ENCODE results near the gene C1orf159.
"Not testable (repeated sequence)": the region's sequence is repeated elsewhere in the genome, so short reads cannot be mapped to it uniquely, and the experiment has no call there.

Gene C1orf159

DNA sequence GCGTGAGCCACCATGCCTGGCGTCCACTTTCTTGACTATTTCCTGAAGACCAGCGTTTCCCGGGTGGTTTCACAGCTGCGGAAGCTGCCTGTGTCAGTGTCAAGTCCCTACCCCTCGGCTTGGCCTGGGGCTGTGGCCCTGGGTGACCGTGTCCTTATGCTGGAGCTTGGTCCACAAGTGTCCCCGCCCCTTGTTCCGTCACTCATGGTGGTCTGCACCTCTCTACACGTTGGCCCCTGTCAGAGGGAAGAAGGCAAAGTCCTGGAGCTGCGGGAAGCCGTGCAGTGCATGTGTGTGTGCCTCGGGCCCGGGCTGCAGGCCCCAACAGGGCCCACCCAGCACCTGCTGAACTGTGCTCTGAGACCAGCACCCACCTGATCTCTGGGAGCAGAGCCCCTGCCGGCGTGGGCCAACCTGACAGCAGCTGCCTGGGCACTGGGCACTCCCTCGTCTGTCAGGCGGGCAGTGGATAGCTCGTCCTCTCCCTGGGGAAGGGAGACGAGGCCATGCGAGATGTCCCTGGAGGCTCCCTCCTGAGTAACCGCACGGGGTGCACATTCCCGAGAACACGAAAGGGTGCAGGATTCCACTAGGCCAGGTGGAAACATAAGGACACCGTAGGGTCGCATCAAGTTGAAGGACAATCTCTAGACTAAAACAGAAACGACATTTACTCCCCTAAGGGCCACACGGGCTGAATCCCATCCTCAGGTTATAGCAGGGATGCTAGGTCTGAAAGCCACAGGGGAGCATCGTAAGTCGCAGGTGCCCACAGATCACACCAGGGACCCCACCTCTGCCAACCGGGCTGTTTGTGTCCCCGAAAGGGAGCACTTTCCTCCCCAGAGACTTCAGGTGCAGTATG, 2.4 kb upstream of the C1orf159 start:
- no peak for DNase-seq (ENCODE audit: low read depth, low spot score)

DNA sequence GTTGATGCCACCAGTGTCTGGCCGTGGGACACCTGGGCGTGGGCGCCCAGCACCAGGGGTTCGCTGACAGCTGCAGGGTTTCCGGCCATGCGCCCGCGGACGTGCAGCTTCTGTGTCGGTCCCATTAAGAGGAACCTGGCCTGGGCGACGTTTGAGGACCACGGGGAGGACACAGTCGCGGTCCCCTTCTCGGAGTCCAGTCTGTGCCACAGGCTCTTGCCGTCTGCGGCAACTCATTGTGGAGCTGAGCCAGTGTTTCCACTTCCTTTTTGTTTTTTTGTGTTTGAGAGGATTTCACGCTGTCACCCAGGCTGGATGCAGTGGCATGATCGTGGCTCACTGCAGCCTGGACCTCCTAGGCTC, 1.6 kb upstream of the C1orf159 start:
- DNase-seq (ENCODE audit: low read depth, low spot score): no peak

DNA sequence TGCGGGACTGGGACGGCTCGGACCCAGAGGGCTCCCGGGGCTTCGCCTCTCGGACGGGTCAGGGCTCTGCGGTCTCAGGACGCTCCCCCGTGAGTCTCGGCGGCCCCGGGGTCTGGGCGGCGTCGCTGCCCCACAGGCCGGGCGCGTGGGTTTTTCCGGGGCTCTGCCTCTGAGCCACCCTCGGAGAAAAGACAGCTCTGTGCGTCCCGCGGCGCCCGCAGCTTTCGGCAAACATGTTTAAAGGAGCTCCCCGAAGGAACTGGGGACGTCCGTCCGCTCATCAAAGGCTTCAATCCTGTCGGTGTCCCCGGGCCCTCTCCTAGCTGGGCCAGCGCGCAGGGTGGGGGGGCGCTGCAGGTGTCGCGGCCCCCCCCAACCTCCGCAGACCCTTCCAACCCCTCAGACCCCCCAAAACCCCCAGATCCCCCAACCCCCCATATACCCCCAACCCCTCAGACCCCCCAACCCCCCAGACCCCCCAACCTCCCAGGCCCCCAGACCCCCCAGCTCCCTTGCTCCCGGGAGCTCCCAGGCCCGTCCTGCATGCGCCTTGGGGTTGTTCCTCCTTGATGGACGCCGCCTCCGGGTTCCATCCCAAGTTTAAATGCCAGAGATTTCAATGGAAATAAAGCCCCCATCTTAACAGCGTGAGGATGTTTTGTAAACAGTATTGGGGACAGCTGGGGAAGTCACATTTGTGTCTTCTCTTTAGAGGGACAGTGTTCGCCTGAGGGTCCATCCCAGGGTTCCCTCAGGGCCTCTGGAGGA, 996 bp upstream of the C1orf159 start:
- DNase-seq (ENCODE audit: low read depth, low spot score): no peak

DNA sequence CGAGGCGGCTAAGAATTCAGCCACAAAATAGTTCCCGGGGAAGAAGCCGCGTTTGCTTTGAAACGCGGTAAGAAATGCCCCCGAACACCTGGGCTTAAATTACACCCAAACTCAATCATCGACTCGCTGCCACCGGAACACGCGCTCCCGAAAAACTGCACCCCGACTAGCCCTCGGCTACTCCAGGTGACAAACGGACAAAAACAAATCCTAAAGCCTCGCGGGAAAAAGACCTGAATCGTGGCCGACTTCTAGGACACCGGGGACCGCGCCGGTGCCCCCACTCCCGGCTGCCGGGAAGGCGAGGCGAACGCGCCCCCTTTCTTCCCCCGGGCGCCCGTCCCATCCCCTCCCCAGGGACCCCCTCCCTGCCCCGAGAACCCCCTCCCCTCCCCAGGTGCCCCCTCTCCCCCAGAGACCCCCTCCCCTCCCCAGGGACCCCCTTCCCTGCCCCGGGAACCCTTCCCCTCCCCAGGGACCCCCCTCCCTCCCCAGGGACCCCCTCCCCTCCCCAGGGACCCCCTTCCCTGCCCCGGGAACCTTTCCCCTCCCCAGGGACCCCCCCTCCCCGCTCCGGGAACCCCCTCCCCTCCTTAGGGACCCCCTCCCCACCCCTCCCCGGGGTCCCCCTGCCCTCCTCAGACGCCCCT, 628 bp downstream of the C1orf159 start:
- DNase-seq (ENCODE audit: low read depth, low spot score): no peak

DNA sequence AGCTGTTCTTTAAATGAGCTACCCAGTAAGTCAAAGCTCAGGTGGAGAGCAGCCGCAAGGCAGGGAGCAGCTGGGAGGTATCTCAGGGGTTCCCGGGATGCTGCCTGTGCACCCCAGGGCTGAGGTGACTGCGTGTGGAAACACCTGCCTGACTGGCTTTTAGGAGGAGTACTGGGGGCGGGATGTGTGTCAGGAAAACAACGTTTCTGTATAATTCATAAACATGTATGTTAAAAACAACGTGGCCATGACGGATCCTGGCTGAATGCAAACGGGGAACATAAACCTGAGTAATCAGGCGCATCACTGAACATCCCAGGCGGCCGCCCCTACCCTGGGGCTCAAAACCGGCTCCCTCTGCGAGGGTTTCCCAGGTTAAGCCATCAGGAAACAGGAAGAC, 1.5 kb downstream of the C1orf159 start:
- no peak for DNase-seq (ENCODE audit: low read depth, low spot score)

- no peak for DNase-seq (ENCODE audit: low read depth, low spot score)
These were observed 3.5 kb downstream of the C1orf159 start for GRCh38 chr1:1112237-1112985.

GRCh38 chr1:1111516-1112236, 4.2 kb downstream of the C1orf159 start:
- no peak for DNase-seq (ENCODE audit: low read depth, low spot score)

DNA sequence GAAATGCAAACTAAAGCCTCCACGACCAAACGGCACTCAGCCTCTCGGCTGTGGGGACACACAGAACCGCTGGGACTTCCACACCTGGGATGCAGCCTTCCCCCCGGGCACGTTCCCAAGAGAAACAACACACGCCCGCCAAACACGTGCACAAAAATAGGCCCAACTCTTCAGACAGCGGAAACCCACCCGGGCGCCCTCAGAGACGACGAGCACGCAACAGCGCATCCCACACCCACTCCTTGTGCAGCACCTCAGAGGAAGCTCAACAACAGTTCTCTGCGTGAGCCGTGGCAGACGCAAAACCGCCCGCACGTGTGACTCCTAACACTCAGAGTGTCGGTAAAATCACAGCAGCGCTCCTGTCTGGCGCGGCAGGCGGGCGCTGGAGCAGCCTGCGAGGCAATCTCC, 5.3 kb downstream of the C1orf159 start:
- DNase-seq (ENCODE audit: low read depth, low spot score): no peak

- no peak for DNase-seq (ENCODE audit: low read depth, low spot score)
These were observed 6.1 kb downstream of the C1orf159 start for GRCh38 chr1:1109743-1110142.

- no peak for DNase-seq (ENCODE audit: low read depth, low spot score)
These were observed 9.2 kb downstream of the C1orf159 start for GRCh38 chr1:1106510-1107221.

- not testable (repeated sequence) for DNase-seq (ENCODE audit: low read depth, low spot score)
These were observed 11.7 kb downstream of the C1orf159 start for GRCh38 chr1:1104152-1104551.

- DNase-seq (ENCODE audit: low read depth, low spot score): no peak
These were observed 14.4 kb downstream of the C1orf159 start for GRCh38 chr1:1101503-1101902.

DNA sequence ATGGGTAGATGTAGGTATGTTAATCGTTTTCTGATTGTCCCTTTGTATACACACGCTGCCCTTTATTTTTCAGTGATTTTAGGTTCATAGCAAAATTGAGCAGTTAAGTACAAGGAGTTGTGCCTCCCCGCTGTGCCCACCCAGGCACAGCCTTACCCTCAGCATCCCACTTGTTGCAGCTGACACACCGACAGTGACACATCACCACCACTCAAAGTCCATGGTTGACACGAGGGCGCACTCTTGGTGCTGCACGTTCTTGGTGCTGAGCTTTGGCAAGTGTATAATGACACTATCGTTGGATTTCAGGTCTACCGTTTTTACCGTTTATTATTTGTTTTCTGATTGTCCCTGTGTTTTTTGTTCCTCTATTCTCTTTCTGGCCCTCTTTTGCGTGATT, 15.6 kb downstream of the C1orf159 start:
- no peak for DNase-seq (ENCODE audit: low read depth, low spot score)

GRCh38 chr1:1099506-1100183, 16.2 kb downstream of the C1orf159 start:
- no peak for DNase-seq (ENCODE audit: low read depth, low spot score)

GRCh38 chr1:1098681-1099421, 17.0 kb downstream of the C1orf159 start:
- DNase-seq (ENCODE audit: low read depth, low spot score): no peak

- DNase-seq (ENCODE audit: low read depth, low spot score): not testable (repeated sequence)
These were observed 19.8 kb downstream of the C1orf159 start for GRCh38 chr1:1096136-1096535.

DNA sequence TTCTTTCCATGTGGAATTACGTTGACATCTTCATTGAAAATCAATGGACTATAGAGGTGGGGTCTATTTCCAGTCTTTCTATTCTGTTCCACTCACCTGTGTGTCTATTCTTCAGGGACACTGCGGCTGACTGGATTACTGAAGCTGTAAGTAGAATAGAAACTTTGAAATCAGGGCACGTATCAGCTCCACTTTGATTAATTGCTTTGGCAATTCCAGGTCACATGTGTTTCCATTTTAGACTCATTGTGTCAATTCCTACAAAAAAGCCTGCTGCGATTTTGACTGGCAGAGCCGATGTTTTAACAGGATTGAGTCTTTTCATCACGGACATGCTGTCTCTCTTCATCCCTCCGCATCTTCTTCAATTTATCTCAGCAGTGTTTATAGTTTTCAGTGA, 20.9 kb downstream of the C1orf159 start:
- DNase-seq (ENCODE audit: low read depth, low spot score): no peak

GRCh38 chr1:1093610-1093943, 22.3 kb downstream of the C1orf159 start:
- DNase-seq (ENCODE audit: low read depth, low spot score): no peak

DNA sequence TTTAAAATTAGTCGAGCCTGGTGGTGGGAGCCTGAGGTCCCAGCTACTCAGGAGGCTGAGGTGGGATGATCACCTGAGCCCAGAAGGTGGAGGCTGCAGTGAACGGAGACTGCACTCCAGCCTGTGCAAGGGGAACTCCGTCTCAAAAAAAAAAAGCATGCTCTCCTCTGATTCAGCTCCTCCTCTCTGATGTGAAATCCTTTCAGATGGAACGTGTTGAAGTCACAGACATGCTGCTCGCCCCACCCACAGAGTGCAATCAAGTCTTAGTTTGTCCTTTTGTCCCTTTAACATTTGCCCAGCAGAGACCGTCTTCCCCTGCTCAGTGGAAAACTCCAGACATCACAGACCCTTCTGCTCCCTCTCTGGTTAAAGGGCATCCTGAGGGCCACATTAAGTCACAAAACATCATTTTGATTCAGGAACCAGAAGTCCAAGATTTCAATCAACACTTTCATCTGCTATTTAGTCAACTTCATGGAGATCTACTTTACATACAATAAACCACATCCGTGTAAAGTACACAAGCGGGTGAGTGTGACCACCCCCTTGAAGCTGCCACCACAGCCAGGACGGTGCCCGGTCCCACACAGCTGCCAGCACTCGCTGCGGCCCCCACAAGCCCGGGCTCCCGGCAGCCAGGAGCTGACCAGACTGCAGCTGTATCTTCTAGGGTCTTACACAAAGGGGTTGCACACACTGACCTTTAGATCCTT, 22.8 kb downstream of the C1orf159 start:
- DNase-seq (ENCODE audit: low read depth, low spot score): no peak
